CD1c-positive myeloid dendritic cell (primary cell): ENCODE data around the gene TMC5.
"Not testable (repeated sequence)": the region's sequence is repeated elsewhere in the genome, so short reads cannot be mapped to it uniquely, and the experiment has no call there.

Experiments used
- DNase-seq: peaks from one replicate; pipeline ENCODE4 v3.0.0-alpha.2; 2016; ENCODE audit errors: extremely low spot score

The TMC5 gene

DNA sequence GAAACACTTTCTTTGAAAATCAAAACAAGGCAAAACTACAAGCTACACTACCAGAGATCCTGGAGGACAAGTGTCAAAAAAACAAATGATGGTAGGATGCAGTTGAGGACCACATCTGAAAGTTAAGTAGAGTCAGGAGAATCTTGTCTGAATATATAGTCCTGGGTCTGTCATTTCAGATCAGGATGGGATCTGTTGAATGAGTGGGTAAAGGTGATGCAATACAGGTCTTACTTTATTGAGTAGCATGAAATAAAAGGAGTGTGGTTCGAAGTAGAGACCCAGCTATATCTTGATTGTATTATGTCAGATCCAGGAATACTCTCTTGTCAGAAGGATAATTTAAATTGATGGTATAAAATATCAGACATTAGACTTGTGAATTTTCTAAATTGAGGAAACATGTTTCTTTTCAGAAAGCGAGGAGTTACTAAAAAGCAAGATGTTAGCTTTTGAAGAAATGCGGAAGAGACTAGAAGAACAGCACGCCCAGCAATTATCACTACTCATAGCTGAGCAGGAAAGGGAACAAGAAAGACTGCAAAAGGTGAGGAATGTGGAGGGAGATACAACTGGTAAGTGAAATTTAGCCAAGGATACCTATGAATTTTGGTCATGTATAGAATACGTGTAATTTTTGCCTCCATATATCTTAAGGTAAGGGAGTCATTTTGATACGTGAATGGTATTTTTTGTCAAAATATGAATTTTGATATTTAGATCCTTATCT, 122.7 kb downstream of the TMC5 start:
- DNase-seq, result no peak

DNA sequence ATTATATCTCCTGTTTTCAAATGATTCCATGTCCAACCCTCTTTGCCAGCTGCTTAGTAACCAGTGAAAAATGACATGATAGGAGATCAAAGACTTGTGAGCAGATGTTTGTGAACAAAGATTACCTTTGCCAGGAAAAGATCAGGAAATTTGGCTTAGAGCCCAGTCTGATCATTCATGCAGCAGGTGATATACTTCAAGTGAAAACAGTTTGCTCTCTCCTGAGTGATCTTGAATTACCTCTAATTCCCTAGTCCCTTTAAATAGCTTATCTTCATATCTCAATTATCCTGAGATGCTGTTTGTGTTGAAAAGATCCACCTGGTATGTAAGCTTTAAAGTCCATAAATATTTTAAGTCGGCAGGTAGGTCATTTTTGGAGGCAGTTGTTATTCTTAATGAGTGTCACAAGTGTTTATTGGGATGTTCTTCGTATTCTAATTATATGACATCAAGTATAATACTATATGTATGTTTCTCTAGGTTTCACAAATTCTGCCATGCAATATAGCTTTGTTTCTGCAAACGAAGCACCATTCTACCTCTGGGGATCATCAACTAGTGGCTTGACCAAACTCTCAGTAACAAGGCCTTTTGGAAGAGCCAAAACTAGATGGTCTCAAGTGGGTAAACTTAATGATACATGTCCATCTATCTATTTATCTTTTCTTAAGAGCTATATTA, 124.6 kb downstream of the TMC5 start:
- DNase-seq, result no peak

DNA sequence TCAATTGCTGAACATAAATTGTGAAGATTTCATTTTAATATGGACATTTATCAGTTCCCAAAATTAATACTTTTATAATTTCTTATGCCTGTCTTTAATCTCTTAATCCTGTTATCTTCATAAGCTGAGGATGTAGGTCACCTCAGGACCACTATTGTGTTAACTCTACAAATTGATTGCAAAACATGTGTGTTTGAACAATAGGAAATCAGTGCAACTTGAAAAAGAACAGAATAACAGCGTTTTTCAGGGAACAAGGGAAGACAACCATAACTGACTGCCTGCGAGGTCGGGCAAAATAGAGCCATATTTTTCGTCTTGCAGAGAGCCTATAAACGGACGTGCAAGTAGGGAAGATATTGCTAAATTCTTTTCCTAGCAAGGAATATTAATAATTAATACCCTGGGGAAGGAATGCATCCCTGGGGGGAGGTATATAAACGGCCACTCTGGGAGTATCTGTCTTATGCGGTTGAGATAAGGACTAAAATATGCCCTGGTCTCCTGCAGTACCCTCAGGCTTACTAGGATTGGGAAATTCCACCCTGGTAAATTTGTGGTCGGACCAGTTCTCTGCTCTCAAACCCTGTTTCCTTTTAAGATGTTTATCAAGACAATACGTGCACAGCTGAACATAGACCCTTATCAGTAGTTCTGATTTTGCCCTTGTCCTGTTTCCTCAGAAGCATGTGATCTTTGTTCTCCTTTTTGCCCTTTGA, 125.8 kb downstream of the TMC5 start:
- DNase-seq, result not testable (repeated sequence)

DNA sequence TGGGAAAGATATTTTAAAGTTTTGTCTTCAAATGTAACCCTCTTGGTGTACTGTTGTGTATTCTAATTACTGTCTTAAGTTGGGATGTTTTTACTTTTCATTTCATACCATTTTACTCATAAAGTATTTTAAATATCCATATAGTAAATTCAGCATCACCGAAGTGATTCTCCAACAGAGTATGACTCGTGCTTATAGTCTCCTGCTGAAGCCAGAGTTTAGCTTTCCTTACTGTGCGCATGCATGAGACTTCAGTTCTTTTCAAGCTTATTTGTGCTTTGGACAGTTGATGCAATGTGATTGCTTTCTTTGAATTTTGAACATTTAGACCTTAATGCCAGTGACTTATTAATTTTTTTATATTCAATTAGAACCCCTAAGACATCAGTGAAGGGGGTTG, 130.5 kb downstream of the TMC5 start:
- no peak for DNase-seq
